Activated naive CD8-positive, alpha-beta T cell treated with anti-CD3 and anti-CD28 coated beads, Interleukin-2, amount 10 ng/mL, durations not matched to agents 7 days and 5 days (primary cell): ENCODE data around the gene SLC25A11. TPM values are rescaled to one million over a fixed set of nuclear protein-coding genes. Genes with fewer than 3 reads are reported as not detected.
"Not testable (repeated sequence)": the region's sequence is repeated elsewhere in the genome, so short reads cannot be mapped to it uniquely, and the experiment has no call there.

ENCODE experiments used
- ATAC-seq: fragments of 150-1000 bp; cut with Tn5 transposase; one replicate; pipeline ENCODE4 v1.10.0; 2021; ENCODE audit warnings: low read depth, moderate library complexity
- POLR2A ChIA-PET: fragments of 350-600 bp; sonication (Branson Sonifier 250); formaldehyde crosslinking; loops from one replicate; lab custom pipeline; 2021; ENCODE audit warnings: antibody characterized with exemption; lab: Charles Lee
- DNase-seq: peaks from one replicate; pipeline ENCODE4 v3.0.0; 2021
- H3K27ac Mint-ChIP-seq: one replicate; pipeline ENCODE4 v1.8.0; 2022; ENCODE audit warnings: mild to moderate bottlenecking, mixed read lengths
- H3K27me3 Mint-ChIP-seq: one replicate; pipeline ENCODE4 v1.8.0; 2022; ENCODE audit warnings: mild to moderate bottlenecking, moderate library complexity, mixed read lengths
- H3K36me3 Mint-ChIP-seq: one replicate; pipeline ENCODE4 v1.8.0; 2021; ENCODE audit warnings: mild to moderate bottlenecking, mixed read lengths
- H3K4me1 Mint-ChIP-seq: one replicate; pipeline ENCODE4 v1.8.0; 2021; ENCODE audit warnings: mixed read lengths
- H3K4me3 Mint-ChIP-seq: one replicate; pipeline ENCODE4 v1.8.0; 2022; ENCODE audit warnings: mild to moderate bottlenecking, moderate library complexity, mixed read lengths
- H3K9me3 Mint-ChIP-seq: one replicate; pipeline ENCODE4 v1.8.0; 2021; ENCODE audit warnings: mixed read lengths
- total RNA-seq, 2 experiments: library from RNA; stranded (reverse); gene quantifications; one replicate each; pipeline ENCODE4 v1.2.3, GENCODE V29; 2021

SLC25A11 gene
- total RNA-seq, 2 experiments from 2014 or later = 67.6 to 78.1 TPM

- no peaks in the 10 kb centered on the region for H3K9me3 Mint-ChIP-seq
- H3K36me3 Mint-ChIP-seq = peaks cover 2% of the 10 kb centered on the region
- H3K4me3 Mint-ChIP-seq = no peak overlapping the region
- ATAC-seq (no peak), DNase-seq (no peak)
- H3K4me1 Mint-ChIP-seq = peaks cover 2% of the 10 kb centered on the region
- H3K27me3 Mint-ChIP-seq = no peaks in the 10 kb centered on the region
- POLR2A ChIA-PET = interaction anchor here (0.7 kb wide), 1 partner anchor 19 kb away, joined by 3 read pairs; the partner anchor contains the start of genes RNF167 and SLC25A11
- H3K27ac Mint-ChIP-seq = no peak overlapping the region
These were observed 19.3 kb downstream of the SLC25A11 start for GRCh38 chr17:4920351-4921048.

- Mint-ChIP-seq H3K4me3 (no peak overlapping the region), H3K27ac (no peak overlapping the region), H3K36me3 (peaks cover 2% of the 10 kb centered on the region), H3K9me3 (no peaks in the 10 kb centered on the region), H3K4me1 (peaks cover 2% of the 10 kb centered on the region), H3K27me3 (no peaks in the 10 kb centered on the region)
- no peak for ATAC-seq
- no peak for DNase-seq
- POLR2A ChIA-PET = interaction anchor here (0.7 kb wide), 1 partner anchor 20 kb away, joined by 3 read pairs; the partner anchor contains the start of genes RNF167 and SLC25A11
These were observed 20.3 kb downstream of the SLC25A11 start for GRCh38 chr17:4919511-4920047.

- not testable (repeated sequence) for H3K27ac Mint-ChIP-seq, ATAC-seq, H3K36me3 Mint-ChIP-seq, DNase-seq, H3K4me1 Mint-ChIP-seq, H3K9me3 Mint-ChIP-seq, H3K27me3 Mint-ChIP-seq, H3K4me3 Mint-ChIP-seq
- POLR2A ChIA-PET = interaction anchor here (0.9 kb wide), 1 partner anchor 26 kb away, joined by 3 read pairs; the partner anchor contains the start of genes RNF167 and SLC25A11
These were observed 25.3 kb downstream of the SLC25A11 start for GRCh38 chr17:4914551-4914950.

- POLR2A ChIA-PET = interaction anchor here (0.6 to 0.9 kb wide), 3 partner anchors 26 to 53 kb away, joined by 3 read pairs; partner anchors contain the start of genes RNF167 and SLC25A11
These were observed 25.9 kb downstream of the SLC25A11 start for GRCh38 chr17:4913994-4914393.

GRCh38 chr17:4908711-4909496, 30.9 kb downstream of the SLC25A11 start:
- POLR2A ChIA-PET = interaction anchor here (0.5 to 2.7 kb wide), 19 partner anchors 9 to 586 kb away, joined by 3 to 19 read pairs (median 4); partner anchors contain the start of genes C17orf107, PFN1, RNF167 and SLC25A11
- Mint-ChIP-seq H3K27me3 (peaks cover 12% of the 10 kb centered on the region), H3K9me3 (no peaks in the 10 kb centered on the region), H3K27ac (no peak overlapping the region), H3K4me1 (no peaks in the 10 kb centered on the region), H3K36me3 (peaks cover 1% of the 10 kb centered on the region), H3K4me3 (no peak overlapping the region)
- peak; percentile 82 for DNase-seq
- peak; percentile 96 for ATAC-seq

More at GRCh38 chr17:4913994-4914393, 25.9 kb downstream of the SLC25A11 start:
- ATAC-seq (no peak), DNase-seq (no peak)
- Mint-ChIP-seq H3K4me1 (no peaks in the 10 kb centered on the region), H3K27ac (no peak overlapping the region), H3K27me3 (peaks cover 9% of the 10 kb centered on the region), H3K36me3 (peaks cover 1% of the 10 kb centered on the region), H3K9me3 (no peaks in the 10 kb centered on the region), H3K4me3 (no peak overlapping the region)

- peak; percentile 41 for DNase-seq
- ATAC-seq = peak; percentile 34
- POLR2A ChIA-PET = interaction anchor here (0.6 to 2.7 kb wide), 8 partner anchors 28 to 586 kb away, joined by 3 to 19 read pairs (median 6); partner anchors contain the start of genes PFN1, RNF167, SLC25A11 and SPAG7
- no peaks in the 10 kb centered on the region for H3K9me3 Mint-ChIP-seq
- H3K27ac Mint-ChIP-seq = no peak overlapping the region
- peaks cover 4% of the 10 kb centered on the region for H3K4me1 Mint-ChIP-seq
- H3K36me3 Mint-ChIP-seq = peaks cover 1% of the 10 kb centered on the region
- H3K4me3 Mint-ChIP-seq = no peak overlapping the region
- peaks cover 11% of the 10 kb centered on the region for H3K27me3 Mint-ChIP-seq
These were observed 31.5 kb downstream of the SLC25A11 start for GRCh38 chr17:4908301-4908700.

- H3K27ac Mint-ChIP-seq, H3K27me3 Mint-ChIP-seq, H3K9me3 Mint-ChIP-seq, ATAC-seq, POLR2A ChIA-PET, H3K4me3 Mint-ChIP-seq, DNase-seq, H3K36me3 Mint-ChIP-seq: not testable (repeated sequence)
- peaks cover 14% of the 10 kb centered on the region for H3K4me1 Mint-ChIP-seq
These were observed 33.2 kb downstream of the SLC25A11 start for GRCh38 chr17:4906642-4907041.

- H3K4me1 Mint-ChIP-seq = peaks cover 21% of the 10 kb centered on the region
- no peaks in the 10 kb centered on the region for H3K9me3 Mint-ChIP-seq
- DNase-seq (peak; percentile 58), ATAC-seq (peak; percentile 27)
- H3K36me3 Mint-ChIP-seq = no peaks in the 10 kb centered on the region
- H3K27me3 Mint-ChIP-seq = peaks cover 9% of the 10 kb centered on the region
- H3K4me3 Mint-ChIP-seq = peak within 1 kb of the TSS; percentile 52
- peak within 1 kb of the TSS; percentile 59 for H3K27ac Mint-ChIP-seq
- POLR2A ChIA-PET = interaction anchor here (1.2 to 1.3 kb wide), 2 partner anchors 64 to 193 kb away, joined by 3 to 4 read pairs; partner anchors contain the start of gene SPAG7
These were observed 36.6 kb downstream of the SLC25A11 start, which contains the start of gene CHRNE for GRCh38 chr17:4903051-4903818. Gene CHRNE (minus strand): TSS chr17:4903098. CDS start chr17:4903063, 35 bp downstream.

- no peak for DNase-seq
- H3K4me3 Mint-ChIP-seq = no peak overlapping the region
- ATAC-seq = no peak
- peaks cover 9% of the 10 kb centered on the region for H3K27me3 Mint-ChIP-seq
- H3K27ac Mint-ChIP-seq = peak overlapping the region; percentile 41
- H3K36me3 Mint-ChIP-seq = no peaks in the 10 kb centered on the region
- peaks cover 21% of the 10 kb centered on the region for H3K4me1 Mint-ChIP-seq
- POLR2A ChIA-PET = interaction anchor here (1.2 to 1.3 kb wide), 3 partner anchors 38 to 193 kb away, joined by 3 to 5 read pairs (median 4); partner anchors contain the start of genes RNF167, SLC25A11 and SPAG7
- H3K9me3 Mint-ChIP-seq = no peaks in the 10 kb centered on the region
These were observed 37.3 kb downstream of the SLC25A11 start for GRCh38 chr17:4902540-4902939.

- Mint-ChIP-seq H3K4me3 (no peak overlapping the region), H3K36me3 (peaks cover 2% of the 10 kb centered on the region), H3K27ac (no peak overlapping the region), H3K9me3 (no peaks in the 10 kb centered on the region), H3K4me1 (peaks cover 21% of the 10 kb centered on the region), H3K27me3 (peaks cover 9% of the 10 kb centered on the region)
- no peak for ATAC-seq
- peak; percentile 41 for DNase-seq
- POLR2A ChIA-PET = interaction anchor here (0.9 to 1.7 kb wide), 4 partner anchors 16 to 193 kb away, joined by 3 to 8 read pairs (median 4); partner anchors contain the start of genes PFN1, RNF167 and SLC25A11
These were observed 38.0 kb downstream of the SLC25A11 start for GRCh38 chr17:4901648-4902344.

GRCh38 chr17:4901108-4901647, 38.7 kb downstream of the SLC25A11 start:
- Mint-ChIP-seq H3K4me1 (peaks cover 21% of the 10 kb centered on the region), H3K9me3 (no peaks in the 10 kb centered on the region), H3K27me3 (peaks cover 9% of the 10 kb centered on the region), H3K36me3 (peaks cover 3% of the 10 kb centered on the region), H3K4me3 (peak overlapping the region; percentile 88), H3K27ac (peak overlapping the region; percentile 73)
- ATAC-seq (no peak), DNase-seq (no peak)
- POLR2A ChIA-PET = interaction anchor here (0.9 to 1.7 kb wide), 4 partner anchors 17 to 192 kb away, joined by 3 to 8 read pairs (median 4); partner anchors contain the start of genes PFN1, RNF167 and SLC25A11
